Activated B cell treated with CpG ODN at 0.5 μM for 24 hours (primary cell): Measurements from ENCODE around the gene PTGR1. TPM values are rescaled to one million over a fixed set of nuclear protein-coding genes. Genes with fewer than 3 reads are reported as not detected.

Source experiments
- ATAC-seq: fragments of 200-7000 bp; cut with Tn5 transposase; one replicate; pipeline ENCODE4 v1.10.0; 2021; ENCODE audit warnings: low read depth, mild to moderate bottlenecking, moderate library complexity
- CTCF ChIA-PET: fragments of 350-600 bp; sonication (Branson Sonifier 250); formaldehyde crosslinking; loops from one replicate; lab custom pipeline; 2021; ENCODE audit warnings: antibody characterized with exemption; lab: Charles Lee
- POLR2A ChIA-PET: fragments of 350-600 bp; sonication (Branson Sonifier 250); formaldehyde crosslinking; loops from one replicate; lab custom pipeline; 2021; ENCODE audit warnings: antibody characterized with exemption; lab: Charles Lee
- DNase-seq: peaks from one replicate; pipeline ENCODE4 v3.0.0; 2022
- H3K27ac Mint-ChIP-seq: one replicate; pipeline ENCODE4 v1.8.0; 2020; ENCODE audit warnings: mixed read lengths
- H3K27me3 Mint-ChIP-seq: one replicate; pipeline ENCODE4 v1.8.0; 2021; ENCODE audit warnings: mixed read lengths
- H3K36me3 Mint-ChIP-seq: one replicate; pipeline ENCODE4 v1.8.0; 2021; ENCODE audit warnings: low read depth, mixed read lengths
- H3K4me1 Mint-ChIP-seq: one replicate; pipeline ENCODE4 v1.8.0; 2021; ENCODE audit warnings: mixed read lengths
- H3K4me3 Mint-ChIP-seq: one replicate; pipeline ENCODE4 v1.8.0; 2020; ENCODE audit warnings: mild to moderate bottlenecking, mixed read lengths
- H3K9me3 Mint-ChIP-seq: one replicate; pipeline ENCODE4 v1.8.0; 2020; ENCODE audit warnings: mixed read lengths
- intact Hi-C: fragments of 100-400 bp; cut with micrococcal nuclease; formaldehyde crosslinking; loops from one replicate; pipeline ENCODE4 v1.15.1; 2024
- total RNA-seq: library from RNA; stranded (reverse); gene quantifications from 2 replicates; pipeline ENCODE4 v1.2.3, GENCODE V29; 2022
- TF ChIP-seq, protein P1 (sequence below): fragments of 200-600 bp; IDR thresholded peaks from one replicate; pipeline ENCODE4 v1.8.0; 2022; ENCODE audit warnings: antibody characterized with exemption, mild to moderate bottlenecking

The PTGR1 gene
- total RNA-seq, 1 donor from 2014 or later, result 0.35 TPM

DNA sequence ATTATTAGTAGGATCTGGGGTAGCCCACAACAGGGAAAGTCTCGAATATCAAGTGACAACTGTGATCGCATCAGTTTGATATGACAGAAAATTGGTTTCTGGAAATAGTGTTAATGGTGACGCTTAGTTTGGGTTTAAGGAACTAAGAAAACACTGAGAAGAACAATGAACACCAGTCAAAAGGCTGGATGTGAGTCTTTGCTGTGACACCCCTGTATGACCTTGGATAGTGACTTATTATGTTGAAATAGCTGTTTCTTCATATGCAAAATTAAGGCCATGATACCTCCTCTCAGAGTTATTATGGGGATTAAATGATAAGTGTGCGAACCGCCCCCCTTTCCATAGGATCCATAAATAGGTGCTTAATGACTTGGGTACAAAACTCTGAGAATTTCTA is 32.6 kb upstream of the PTGR1 start:
- Mint-ChIP-seq H3K4me3 (peak overlapping the region; percentile 95), H3K9me3 (no peaks in the 10 kb centered on the region), H3K27me3 (no peaks in the 10 kb centered on the region), H3K27ac (peak overlapping the region; percentile 85), H3K36me3 (peaks cover 12% of the 10 kb centered on the region), H3K4me1 (peaks cover 29% of the 10 kb centered on the region)
- DNase-seq, result no peak
- CTCF ChIA-PET, result no interaction called here
- intact Hi-C loops, result no loop called here
- TF ChIP-seq, protein P1, sequence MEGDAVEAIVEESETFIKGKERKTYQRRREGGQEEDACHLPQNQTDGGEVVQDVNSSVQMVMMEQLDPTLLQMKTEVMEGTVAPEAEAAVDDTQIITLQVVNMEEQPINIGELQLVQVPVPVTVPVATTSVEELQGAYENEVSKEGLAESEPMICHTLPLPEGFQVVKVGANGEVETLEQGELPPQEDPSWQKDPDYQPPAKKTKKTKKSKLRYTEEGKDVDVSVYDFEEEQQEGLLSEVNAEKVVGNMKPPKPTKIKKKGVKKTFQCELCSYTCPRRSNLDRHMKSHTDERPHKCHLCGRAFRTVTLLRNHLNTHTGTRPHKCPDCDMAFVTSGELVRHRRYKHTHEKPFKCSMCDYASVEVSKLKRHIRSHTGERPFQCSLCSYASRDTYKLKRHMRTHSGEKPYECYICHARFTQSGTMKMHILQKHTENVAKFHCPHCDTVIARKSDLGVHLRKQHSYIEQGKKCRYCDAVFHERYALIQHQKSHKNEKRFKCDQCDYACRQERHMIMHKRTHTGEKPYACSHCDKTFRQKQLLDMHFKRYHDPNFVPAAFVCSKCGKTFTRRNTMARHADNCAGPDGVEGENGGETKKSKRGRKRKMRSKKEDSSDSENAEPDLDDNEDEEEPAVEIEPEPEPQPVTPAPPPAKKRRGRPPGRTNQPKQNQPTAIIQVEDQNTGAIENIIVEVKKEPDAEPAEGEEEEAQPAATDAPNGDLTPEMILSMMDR, result no peak
- no peak for ATAC-seq
- POLR2A ChIA-PET, result interaction anchor here (1.0 to 2.5 kb wide), 7 partner anchors 19 to 854 kb away, joined by 3 to 17 read pairs (median 4); partner anchors contain the start of genes ECPAS, GNG10, HSDL2 and KIAA1958

GRCh38 chr9:111631214-111631971 is 31.9 kb upstream of the PTGR1 start, which contains the start of gene DNAJC25:
Gene DNAJC25 (plus strand): TSS chr9:111631334. CDS start chr9:111631408, 74 bp downstream.
- ChIA-PET CTCF (no interaction called here), POLR2A (interaction anchor here (0.6 to 2.5 kb wide), 17 partner anchors 10 to 1779 kb away, joined by 3 to 17 read pairs (median 3); partner anchors contain the start of genes C9orf43, CDC26, ECPAS and GNG10)
- TF ChIP-seq, protein P1, result no peak
- H3K9me3 Mint-ChIP-seq, result no peaks in the 10 kb centered on the region
- peaks cover 12% of the 10 kb centered on the region for H3K36me3 Mint-ChIP-seq
- H3K27me3 Mint-ChIP-seq, result no peaks in the 10 kb centered on the region
- intact Hi-C loops, result loop anchor here (1.0 to 2.0 kb wide), 9 partner anchors 31 to 1590 kb away; partner anchors contain the start of genes ECPAS, FKBP15, HSDL2 and INIP
- peak within 1 kb of the TSS; percentile 95 for H3K4me3 Mint-ChIP-seq
- H3K27ac Mint-ChIP-seq, result peak within 1 kb of the TSS; percentile 89
- ATAC-seq (peak; percentile 94), DNase-seq (peak; percentile 91)
- peaks cover 29% of the 10 kb centered on the region for H3K4me1 Mint-ChIP-seq

GRCh38 chr9:111630964-111631213 is 31.4 kb upstream of the PTGR1 start:
- CTCF ChIA-PET, result no interaction called here
- Mint-ChIP-seq H3K4me3 (peak overlapping the region; percentile 95), H3K9me3 (no peaks in the 10 kb centered on the region), H3K36me3 (peaks cover 12% of the 10 kb centered on the region), H3K27me3 (no peaks in the 10 kb centered on the region), H3K4me1 (peaks cover 29% of the 10 kb centered on the region), H3K27ac (peak overlapping the region; percentile 89)
- ATAC-seq (no peak), DNase-seq (no peak)
- intact Hi-C loops, result loop anchor here (1.0 to 2.0 kb wide), 9 partner anchors 31 to 1590 kb away; partner anchors contain the start of genes ECPAS, FKBP15, HSDL2 and INIP
- TF ChIP-seq, protein P1, result no peak
- POLR2A ChIA-PET, result interaction anchor here (0.6 to 2.5 kb wide), 16 partner anchors 9 to 1779 kb away, joined by 3 to 17 read pairs (median 3); partner anchors contain the start of genes C9orf43, CDC26, ECPAS and GNG10

- Mint-ChIP-seq H3K27ac (peak overlapping the region; percentile 89), H3K4me3 (peak overlapping the region; percentile 95), H3K4me1 (peaks cover 27% of the 10 kb centered on the region), H3K27me3 (no peaks in the 10 kb centered on the region), H3K9me3 (no peaks in the 10 kb centered on the region), H3K36me3 (peaks cover 12% of the 10 kb centered on the region)
- no peak for DNase-seq
- ChIA-PET CTCF (no interaction called here), POLR2A (interaction anchor here (0.6 to 2.5 kb wide), 13 partner anchors 9 to 1780 kb away, joined by 3 to 17 read pairs (median 3); partner anchors contain the start of genes C9orf43, CDC26, ECPAS and GNG10)
- intact Hi-C loops, result loop anchor here (2.0 kb wide), 3 partner anchors 32 to 1088 kb away; partner anchors contain the start of genes INIP, PTGR1 and UGCG
- peak; percentile 36 for ATAC-seq
- TF ChIP-seq, protein P1, result no peak
Observed at GRCh38 chr9:111630182-111630963, 30.9 kb upstream of the PTGR1 start.
